ENCODE results near the gene GRID1.

DNA sequence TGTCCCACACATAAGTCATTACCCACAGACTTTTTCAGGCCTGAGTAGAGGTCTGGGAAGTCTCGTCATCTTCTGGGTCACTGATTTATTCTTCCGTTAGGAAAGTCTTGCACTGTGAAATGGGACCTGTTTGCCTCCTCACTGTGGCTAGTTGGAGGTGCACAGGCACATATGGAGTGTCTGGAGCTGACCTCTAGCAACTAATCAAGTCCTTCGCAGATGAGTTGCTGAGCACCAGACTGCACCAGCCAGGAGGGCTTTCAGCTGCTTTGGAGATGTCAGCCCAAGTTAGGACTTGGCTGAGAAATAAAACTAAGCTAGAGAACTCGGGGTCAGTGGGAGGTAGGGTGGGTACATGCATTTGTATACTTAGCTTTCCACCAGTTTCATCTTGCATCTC is 578.0 kb downstream of the GRID1 start:
- TF ChIP-seq ZNF274 (IDR thresholded peaks at IDR 0.05; ENCODE audit: low read depth, low read length): no peak
- TF ChIP-seq SUZ12 (IDR thresholded peaks at IDR 0.05; ENCODE audit: extremely low read depth, insufficient read depth, insufficient read length): no peak
- no peak for TF ChIP-seq YY1 (IDR thresholded peaks at IDR 0.05; ENCODE audit: insufficient read depth, insufficient read length)
